Panc1 (cell line): ENCODE data around the gene SV2B. TPM values are rescaled to one million over a fixed set of nuclear protein-coding genes. Genes with fewer than 3 reads are reported as not detected.

ENCODE experiments used
- ATAC-seq: fragments of 200-7000 bp; cut with Tn5 transposase; 2 replicates; pipeline ENCODE4 v1.9.1; 2020; ENCODE audit warnings: mild to moderate bottlenecking, moderate library complexity
- BruUV-seq: library from RNA; stranded (reverse); fragments of 400-500 nt; replicated peaks from 2 replicates; lab custom pipeline; 2021; lab: Mats Ljungman, UMichigan
- CTCF ChIA-PET: fragments of 300-600 bp; sonication (Branson Sonifier 250); formaldehyde crosslinking; loops from one replicate; lab custom pipeline; 2022; ENCODE audit warnings: antibody characterized with exemption; lab: Charles Lee
- POLR2A ChIA-PET: fragments of 300-600 bp; sonication (Branson Sonifier 250); formaldehyde crosslinking; loops from one replicate; lab custom pipeline; 2022; ENCODE audit warnings: antibody characterized with exemption; lab: Charles Lee
- DNase-seq: peaks from one replicate; pipeline ENCODE4 v3.0.0-alpha.2; 2010; ENCODE audit warnings: low read depth, low spot score
- H3K27ac ChIP-seq: 2 replicates; pipeline ENCODE4 v1.5.1; 2011; ENCODE audit warnings: mild to moderate bottlenecking, low read length, inconsistent platforms
- H3K27me3 ChIP-seq: fragments of 200-500 bp; sonication (Bioruptor generic); 2 replicates; pipeline ENCODE4 v1.6.0; 2014; ENCODE audit warnings: low read length, inconsistent platforms; ENCODE audit not compliant: control insufficient read depth, insufficient read depth
- H3K36me3 ChIP-seq: fragments of 200-500 bp; sonication (Bioruptor generic); 2 replicates; pipeline ENCODE4 v1.5.1; 2014; ENCODE audit warnings: inconsistent platforms, mild to moderate bottlenecking, low read length, moderate library complexity; ENCODE audit not compliant: control insufficient read depth, insufficient read depth
- H3K4me1 ChIP-seq: 2 replicates; pipeline ENCODE4 v1.5.1; 2011; ENCODE audit warnings: inconsistent platforms, mild to moderate bottlenecking, low read length, moderate library complexity; ENCODE audit not compliant: control insufficient read depth, insufficient read depth
- H3K4me3 ChIP-seq, 2 experiments: 2 replicates each; pipeline ENCODE4 v1.5.1; 2011 to 2012; ENCODE audit warnings: low read depth in 2 of 2, low read length in 2 of 2, mild to moderate bottlenecking in 2 of 2, inconsistent platforms in 1 of 2, moderate library complexity in 1 of 2
- H3K9me3 ChIP-seq: fragments of 200-500 bp; sonication (Bioruptor generic); 2 replicates; pipeline ENCODE4 v1.5.1; 2014; ENCODE audit warnings: low read depth, mild to moderate bottlenecking, inconsistent platforms, low read length, moderate library complexity; ENCODE audit not compliant: control insufficient read depth, insufficient read depth
- CTCF ChIP-seq: fragments of 450-650 bp; IDR thresholded peaks from 2 replicates; pipeline ENCODE4 v1.5.1; 2017; ENCODE audit warnings: mild to moderate bottlenecking
- POLR2AphosphoS5 ChIP-seq: IDR thresholded peaks from 2 replicates; pipeline ENCODE4 v1.6.1; 2012; ENCODE audit warnings: mild to moderate bottlenecking, low read depth, low read length, moderate library complexity
- SIN3A ChIP-seq: IDR thresholded peaks from 2 replicates; pipeline ENCODE4 v1.6.1; 2012; ENCODE audit warnings: low read depth, mild to moderate bottlenecking, low read length, moderate library complexity, borderline replicate concordance; ENCODE audit not compliant: insufficient read depth
- TCF7L2 ChIP-seq: IDR thresholded peaks from 2 replicates; pipeline ENCODE4 v1.6.1; 2011; ENCODE audit warnings: mild to moderate bottlenecking, low read depth, low read length, inconsistent platforms
- in situ Hi-C: cut with HindIII; loops from 2 replicates; pipeline ENCODE4 v1.10.0; 2016; ENCODE audit warnings: low sequenced_read_pairs, low pct_unique_long_range_greater_than_20kb
- intact Hi-C: fragments of 100-400 bp; cut with micrococcal nuclease; formaldehyde crosslinking; loops from one replicate; pipeline ENCODE4 v1.10.0; 2022; ENCODE audit not compliant: unreplicated experiment
- total RNA-seq: library from RNA; stranded (reverse); gene quantifications from one replicate; pipeline ENCODE4 v1.2.1, GENCODE V29; 2021; ENCODE audit not compliant: unreplicated experiment
- TF ChIP-seq, protein P1 (sequence below), 2 experiments: IDR thresholded peaks; 2 replicates each; pipeline ENCODE4 v1.6.1; 2011 to 2012; ENCODE audit warnings: low read depth in 2 of 2, control low read depth in 1 of 2, low read length in 1 of 2, mild to moderate bottlenecking in 1 of 2, moderate library complexity in 1 of 2; ENCODE audit not compliant: insufficient read depth in 1 of 2

Gene SV2B
- total RNA-seq, 1 experiment from 2014 or later = not detected

GRCh38 chr15:91152896-91153581 is 53.0 kb downstream of the SV2B start:
- Histone ChIP-seq H3K9me3 (no peaks in the 10 kb centered on the region), H3K27ac (no peak overlapping the region), H3K27me3 (peaks cover 7% of the 10 kb centered on the region), H3K4me3 (no peak overlapping the region), H3K4me1 (no peaks in the 10 kb centered on the region), H3K36me3 (no peaks in the 10 kb centered on the region)
- intact Hi-C loops (no loop called here), in situ Hi-C loops (no loop called here)
- ChIA-PET CTCF (no interaction called here), POLR2A (no interaction called here)
- no TSS peak for BruUV-seq
- DNase-seq = no peak
- ATAC-seq = no peak
- no peak for TF ChIP-seq SIN3A
- TF ChIP-seq POLR2AphosphoS5 = no peak
- TF ChIP-seq, protein P1, sequence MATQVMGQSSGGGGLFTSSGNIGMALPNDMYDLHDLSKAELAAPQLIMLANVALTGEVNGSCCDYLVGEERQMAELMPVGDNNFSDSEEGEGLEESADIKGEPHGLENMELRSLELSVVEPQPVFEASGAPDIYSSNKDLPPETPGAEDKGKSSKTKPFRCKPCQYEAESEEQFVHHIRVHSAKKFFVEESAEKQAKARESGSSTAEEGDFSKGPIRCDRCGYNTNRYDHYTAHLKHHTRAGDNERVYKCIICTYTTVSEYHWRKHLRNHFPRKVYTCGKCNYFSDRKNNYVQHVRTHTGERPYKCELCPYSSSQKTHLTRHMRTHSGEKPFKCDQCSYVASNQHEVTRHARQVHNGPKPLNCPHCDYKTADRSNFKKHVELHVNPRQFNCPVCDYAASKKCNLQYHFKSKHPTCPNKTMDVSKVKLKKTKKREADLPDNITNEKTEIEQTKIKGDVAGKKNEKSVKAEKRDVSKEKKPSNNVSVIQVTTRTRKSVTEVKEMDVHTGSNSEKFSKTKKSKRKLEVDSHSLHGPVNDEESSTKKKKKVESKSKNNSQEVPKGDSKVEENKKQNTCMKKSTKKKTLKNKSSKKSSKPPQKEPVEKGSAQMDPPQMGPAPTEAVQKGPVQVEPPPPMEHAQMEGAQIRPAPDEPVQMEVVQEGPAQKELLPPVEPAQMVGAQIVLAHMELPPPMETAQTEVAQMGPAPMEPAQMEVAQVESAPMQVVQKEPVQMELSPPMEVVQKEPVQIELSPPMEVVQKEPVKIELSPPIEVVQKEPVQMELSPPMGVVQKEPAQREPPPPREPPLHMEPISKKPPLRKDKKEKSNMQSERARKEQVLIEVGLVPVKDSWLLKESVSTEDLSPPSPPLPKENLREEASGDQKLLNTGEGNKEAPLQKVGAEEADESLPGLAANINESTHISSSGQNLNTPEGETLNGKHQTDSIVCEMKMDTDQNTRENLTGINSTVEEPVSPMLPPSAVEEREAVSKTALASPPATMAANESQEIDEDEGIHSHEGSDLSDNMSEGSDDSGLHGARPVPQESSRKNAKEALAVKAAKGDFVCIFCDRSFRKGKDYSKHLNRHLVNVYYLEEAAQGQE (IDR thresholded peaks at IDR 0.05; ENCODE audit: insufficient read depth in 1 of 2, low read depth in 2 of 2, low read length in 1 of 2) = no peak
- no peak for TF ChIP-seq TCF7L2
- no peak for TF ChIP-seq CTCF

GRCh38 chr15:91153954-91154353 is 53.9 kb downstream of the SV2B start:
- H3K36me3 ChIP-seq = no peaks in the 10 kb centered on the region
- TF ChIP-seq, protein P1 (IDR thresholded peaks at IDR 0.05; ENCODE audit: insufficient read depth in 1 of 2, low read depth in 2 of 2, low read length in 1 of 2) = no peak
- BruUV-seq = no TSS peak
- ChIA-PET POLR2A (no interaction called here), CTCF (no interaction called here)
- no peaks in the 10 kb centered on the region for H3K4me1 ChIP-seq
- no peaks in the 10 kb centered on the region for H3K9me3 ChIP-seq
- ATAC-seq = no peak
- no peak for DNase-seq
- intact Hi-C loops (no loop called here), in situ Hi-C loops (no loop called here)
- H3K27ac ChIP-seq = no peak overlapping the region
- peaks cover 7% of the 10 kb centered on the region for H3K27me3 ChIP-seq
- H3K4me3 ChIP-seq = no peak overlapping the region
